ENCODE data around the gene SENP3.

The SENP3 gene

DNA sequence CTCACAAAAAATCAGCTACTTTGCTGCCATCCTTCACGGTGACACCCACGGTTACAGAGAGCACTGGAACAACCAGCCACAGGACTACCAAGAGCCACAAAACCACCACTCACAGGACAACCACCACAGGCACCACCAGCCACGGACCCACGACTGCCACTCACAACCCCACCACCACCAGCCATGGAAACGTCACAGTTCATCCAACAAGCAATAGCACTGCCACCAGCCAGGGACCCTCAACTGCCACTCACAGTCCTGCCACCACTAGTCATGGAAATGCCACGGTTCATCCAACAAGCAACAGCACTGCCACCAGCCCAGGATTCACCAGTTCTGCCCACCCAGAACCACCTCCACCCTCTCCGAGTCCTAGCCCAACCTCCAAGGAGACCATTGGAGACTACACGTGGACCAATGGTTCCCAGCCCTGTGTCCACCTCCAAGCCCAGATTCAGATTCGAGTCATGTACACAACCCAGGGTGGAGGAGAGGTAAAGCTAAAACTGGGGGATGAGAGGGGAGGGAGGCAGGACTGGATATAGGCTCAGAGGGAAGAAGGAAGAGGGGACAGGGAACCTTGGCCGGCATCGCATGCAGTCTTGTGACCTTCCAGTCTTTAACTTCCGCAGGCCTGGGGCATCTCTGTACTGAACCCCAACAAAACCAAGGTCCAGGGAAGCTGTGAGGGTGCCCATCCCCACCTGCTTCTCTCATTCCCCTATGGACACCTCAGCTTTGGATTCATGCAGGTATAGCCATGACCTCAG, 18.3 kb downstream of the SENP3 start (continued):
- TF ChIP-seq ZNF548 (tag by site-specific recombination; IDR thresholded peaks at IDR 0.05) = no peak
- no peak for TF ChIP-seq ZNF510 (tag by site-specific recombination; IDR thresholded peaks at IDR 0.05; ENCODE audit: insufficient replicate concordance)
- TF ChIP-seq, protein P1, sequence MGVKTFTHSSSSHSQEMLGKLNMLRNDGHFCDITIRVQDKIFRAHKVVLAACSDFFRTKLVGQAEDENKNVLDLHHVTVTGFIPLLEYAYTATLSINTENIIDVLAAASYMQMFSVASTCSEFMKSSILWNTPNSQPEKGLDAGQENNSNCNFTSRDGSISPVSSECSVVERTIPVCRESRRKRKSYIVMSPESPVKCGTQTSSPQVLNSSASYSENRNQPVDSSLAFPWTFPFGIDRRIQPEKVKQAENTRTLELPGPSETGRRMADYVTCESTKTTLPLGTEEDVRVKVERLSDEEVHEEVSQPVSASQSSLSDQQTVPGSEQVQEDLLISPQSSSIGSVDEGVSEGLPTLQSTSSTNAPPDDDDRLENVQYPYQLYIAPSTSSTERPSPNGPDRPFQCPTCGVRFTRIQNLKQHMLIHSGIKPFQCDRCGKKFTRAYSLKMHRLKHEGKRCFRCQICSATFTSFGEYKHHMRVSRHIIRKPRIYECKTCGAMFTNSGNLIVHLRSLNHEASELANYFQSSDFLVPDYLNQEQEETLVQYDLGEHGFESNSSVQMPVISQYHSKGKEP (tag by site-specific recombination; IDR thresholded peaks at IDR 0.05) = no peak
- TF ChIP-seq ZNF155 (tag by site-specific recombination; IDR thresholded peaks at IDR 0.05) = no peak
- TF ChIP-seq, protein P2, sequence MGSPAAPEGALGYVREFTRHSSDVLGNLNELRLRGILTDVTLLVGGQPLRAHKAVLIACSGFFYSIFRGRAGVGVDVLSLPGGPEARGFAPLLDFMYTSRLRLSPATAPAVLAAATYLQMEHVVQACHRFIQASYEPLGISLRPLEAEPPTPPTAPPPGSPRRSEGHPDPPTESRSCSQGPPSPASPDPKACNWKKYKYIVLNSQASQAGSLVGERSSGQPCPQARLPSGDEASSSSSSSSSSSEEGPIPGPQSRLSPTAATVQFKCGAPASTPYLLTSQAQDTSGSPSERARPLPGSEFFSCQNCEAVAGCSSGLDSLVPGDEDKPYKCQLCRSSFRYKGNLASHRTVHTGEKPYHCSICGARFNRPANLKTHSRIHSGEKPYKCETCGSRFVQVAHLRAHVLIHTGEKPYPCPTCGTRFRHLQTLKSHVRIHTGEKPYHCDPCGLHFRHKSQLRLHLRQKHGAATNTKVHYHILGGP (tag by site-specific recombination; IDR thresholded peaks at IDR 0.05) = 0 out of 2 replicates have a peak, but pooled peaks have one; percentile 9
- 0 out of 2 replicates have a peak, but pooled peaks have one; percentile 17 for TF ChIP-seq KLF9 (tag by site-specific recombination; IDR thresholded peaks at IDR 0.05; ENCODE audit: low read depth)
- TF ChIP-seq SP7 (tag by site-specific recombination; IDR thresholded peaks at IDR 0.05) = no peak
- TF ChIP-seq ZNF645 (tag by site-specific recombination; IDR thresholded peaks at IDR 0.05) = peak; percentile 38; the same call in 1 of the 2 replicates
- TF ChIP-seq ZNF138 (tag by site-specific recombination; IDR thresholded peaks at IDR 0.05; ENCODE audit: borderline replicate concordance) = no peak
- TF ChIP-seq, protein P3, sequence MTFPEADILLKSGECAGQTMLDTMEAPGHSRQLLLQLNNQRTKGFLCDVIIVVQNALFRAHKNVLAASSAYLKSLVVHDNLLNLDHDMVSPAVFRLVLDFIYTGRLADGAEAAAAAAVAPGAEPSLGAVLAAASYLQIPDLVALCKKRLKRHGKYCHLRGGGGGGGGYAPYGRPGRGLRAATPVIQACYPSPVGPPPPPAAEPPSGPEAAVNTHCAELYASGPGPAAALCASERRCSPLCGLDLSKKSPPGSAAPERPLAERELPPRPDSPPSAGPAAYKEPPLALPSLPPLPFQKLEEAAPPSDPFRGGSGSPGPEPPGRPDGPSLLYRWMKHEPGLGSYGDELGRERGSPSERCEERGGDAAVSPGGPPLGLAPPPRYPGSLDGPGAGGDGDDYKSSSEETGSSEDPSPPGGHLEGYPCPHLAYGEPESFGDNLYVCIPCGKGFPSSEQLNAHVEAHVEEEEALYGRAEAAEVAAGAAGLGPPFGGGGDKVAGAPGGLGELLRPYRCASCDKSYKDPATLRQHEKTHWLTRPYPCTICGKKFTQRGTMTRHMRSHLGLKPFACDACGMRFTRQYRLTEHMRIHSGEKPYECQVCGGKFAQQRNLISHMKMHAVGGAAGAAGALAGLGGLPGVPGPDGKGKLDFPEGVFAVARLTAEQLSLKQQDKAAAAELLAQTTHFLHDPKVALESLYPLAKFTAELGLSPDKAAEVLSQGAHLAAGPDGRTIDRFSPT (tag by site-specific recombination; IDR thresholded peaks at IDR 0.05) = peak; percentile 82
- no peak for TF ChIP-seq ZNF549 (tag by site-specific recombination; IDR thresholded peaks at IDR 0.05)
- no peak for TF ChIP-seq ZNF19 (tag by site-specific recombination; IDR thresholded peaks at IDR 0.05; ENCODE audit: low read depth)
- 0 out of 2 replicates have a peak, but pooled peaks have one; percentile 66 for TF ChIP-seq ZBTB7A (tag by site-specific recombination; IDR thresholded peaks at IDR 0.05; ENCODE audit: low read depth)
- no peak for TF ChIP-seq ZSCAN30 (tag by site-specific recombination; IDR thresholded peaks at IDR 0.05)
- TF ChIP-seq ZNF843 (tag by site-specific recombination; IDR thresholded peaks at IDR 0.05) = no peak

DNA sequence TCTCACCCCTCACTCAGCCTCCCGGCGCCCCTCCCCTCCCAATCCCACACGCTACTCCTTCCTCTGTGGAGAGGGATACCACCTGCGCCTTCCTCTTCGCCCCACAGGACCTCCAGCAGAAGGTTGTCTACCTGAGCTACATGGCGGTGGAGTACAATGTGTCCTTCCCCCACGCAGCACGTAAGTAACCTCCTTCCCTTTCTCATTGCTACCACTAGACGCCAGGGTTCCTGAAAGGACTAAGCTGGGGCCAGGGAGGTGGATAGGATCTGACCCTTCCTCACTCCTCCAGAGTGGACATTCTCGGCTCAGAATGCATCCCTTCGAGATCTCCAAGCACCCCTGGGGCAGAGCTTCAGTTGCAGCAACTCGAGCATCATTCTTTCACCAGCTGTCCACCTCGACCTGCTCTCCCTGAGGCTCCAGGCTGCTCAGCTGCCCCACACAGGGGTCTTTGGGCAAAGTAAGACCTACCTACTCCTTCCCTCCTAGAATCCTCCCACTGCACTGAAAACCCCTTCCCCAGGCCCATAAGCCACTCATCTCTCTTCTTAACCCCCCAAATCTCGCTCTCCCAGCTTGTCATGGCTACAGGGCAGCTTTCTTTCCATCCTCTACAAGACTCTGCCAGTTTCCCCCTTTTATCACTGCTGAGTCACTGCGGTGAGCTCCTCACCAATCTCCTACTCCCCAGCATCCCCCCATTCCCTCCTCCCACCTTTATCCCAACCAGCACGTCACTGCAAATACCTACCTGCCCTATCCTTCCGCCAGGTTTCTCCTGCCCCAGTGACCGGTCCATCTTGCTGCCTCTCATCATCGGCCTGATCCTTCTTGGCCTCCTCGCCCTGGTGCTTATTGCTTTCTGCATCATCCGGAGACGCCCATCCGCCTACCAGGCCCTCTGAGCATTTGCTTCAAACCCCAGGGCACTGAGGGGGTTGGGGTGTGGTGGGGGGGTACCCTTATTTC, 19.2 kb downstream of the SENP3 start:
- Histone ChIP-seq H3K4me3 (ENCODE audit: low read depth, low read length) (no peak overlapping the region), H3K9me3 (ENCODE audit: control insufficient read depth, insufficient read depth, low read depth, low read length) (no peaks in the 10 kb centered on the region), H3K4me1 (ENCODE audit: control insufficient read depth, insufficient read depth, low read length) (peaks cover 8% of the 10 kb centered on the region; the same call in 1 of the 2 replicates), H3K27ac (ENCODE audit: extremely low read depth, low read depth, low read length) (no peak overlapping the region; the same call in 1 of the 2 replicates), H3K36me3 (ENCODE audit: control insufficient read depth in 2 of 2, insufficient read depth in 1 of 2, low read length in 2 of 2) (peaks cover 21 to 63% of the 10 kb centered on the region in 2 experiments)
- ChIA-PET CTCF (interaction anchor here (0.5 to 2.6 kb wide), 6 partner anchors 8 to 195 kb away, joined by 3 to 11 read pairs (median 6); partner anchors contain the start of genes TMEM102, TP53 and WRAP53), POLR2A (interaction anchor here (0.6 to 3.7 kb wide), 6 partner anchors 9 to 135 kb away, joined by 3 to 50 read pairs (median 8); partner anchors contain the start of genes ATP1B2, FXR2, SOX15 and TP53)
- TF ChIP-seq ZNF398 (tag by site-specific recombination; IDR thresholded peaks at IDR 0.05) (peak; percentile 46; the same call in 1 of the 2 replicates), ZNF133 (tag by site-specific recombination; IDR thresholded peaks at IDR 0.05) (no peak), WT1 (tag by site-specific recombination; IDR thresholded peaks at IDR 0.05) (0 out of 2 replicates have a peak, but pooled peaks have one; percentile 18), ZNF518A (tag by site-specific recombination; conservative IDR thresholded peaks at IDR 0.05; ENCODE audit: low read depth) (no peak)

Data from HEK293 (cell line).